ENCODE results near the gene DPT.

Gene DPT

DNA sequence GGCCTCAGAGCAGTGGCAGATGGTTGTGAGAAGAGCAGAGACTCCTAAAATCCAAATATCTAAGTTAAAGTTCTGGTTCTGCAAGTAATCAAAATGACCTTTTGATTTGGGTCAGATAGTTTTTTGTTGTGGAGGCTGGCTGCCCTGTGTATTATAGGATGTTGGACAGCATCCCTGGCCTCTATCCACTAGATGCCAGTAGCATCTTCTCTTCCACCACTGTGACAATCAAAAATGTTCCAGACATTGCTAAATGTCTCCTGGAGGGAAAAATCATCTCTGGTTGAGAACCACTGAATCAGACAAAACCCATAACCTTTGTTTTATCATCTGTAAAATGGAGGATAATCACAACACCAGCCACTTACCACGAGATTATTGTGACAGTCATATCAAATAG is 5.9 kb upstream of the DPT start:
- DNase-seq, result no peak

DNA sequence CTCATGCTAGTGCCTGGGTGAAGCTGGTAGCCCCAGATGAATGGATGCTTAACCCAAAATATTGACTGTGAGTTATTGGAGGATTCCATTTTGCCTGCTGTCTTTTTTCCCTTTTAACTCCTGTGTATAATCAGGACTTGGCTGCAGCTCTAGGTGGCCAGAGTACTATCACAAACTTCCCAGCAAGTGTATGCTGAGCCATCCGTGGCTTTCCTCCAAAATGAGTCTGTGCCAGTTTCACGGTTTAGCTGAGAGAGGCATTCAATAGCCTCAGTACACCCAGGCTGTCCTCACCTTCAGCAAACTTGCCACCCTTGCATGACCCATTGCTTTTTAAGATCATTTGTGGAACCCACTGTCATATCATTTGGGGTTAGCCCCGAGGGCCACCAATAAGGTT is 5.3 kb upstream of the DPT start:
- DNase-seq, result no peak

GRCh38 chr1:168733241-168733640 is 4.2 kb upstream of the DPT start:
- DNase-seq, result no peak

DNA sequence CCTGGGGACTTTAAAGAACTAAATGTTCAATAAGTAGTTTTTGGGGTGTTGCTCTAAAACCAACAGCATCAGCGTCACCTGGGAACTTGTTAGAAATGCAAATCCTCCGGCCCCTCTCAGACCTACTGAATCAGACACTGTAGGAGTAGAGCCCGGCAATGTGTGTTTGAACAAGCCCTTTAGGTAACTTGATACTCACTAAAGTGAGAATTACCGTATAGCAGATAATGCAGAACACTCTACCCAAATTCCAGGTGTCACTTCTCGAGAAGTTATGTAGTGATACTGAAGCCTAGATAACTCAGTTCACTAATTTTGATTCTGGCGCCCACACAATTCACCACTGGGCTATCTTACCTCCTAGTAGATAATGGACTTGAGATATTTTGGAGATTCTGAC is 3.7 kb upstream of the DPT start:
- DNase-seq, result no peak

DNA sequence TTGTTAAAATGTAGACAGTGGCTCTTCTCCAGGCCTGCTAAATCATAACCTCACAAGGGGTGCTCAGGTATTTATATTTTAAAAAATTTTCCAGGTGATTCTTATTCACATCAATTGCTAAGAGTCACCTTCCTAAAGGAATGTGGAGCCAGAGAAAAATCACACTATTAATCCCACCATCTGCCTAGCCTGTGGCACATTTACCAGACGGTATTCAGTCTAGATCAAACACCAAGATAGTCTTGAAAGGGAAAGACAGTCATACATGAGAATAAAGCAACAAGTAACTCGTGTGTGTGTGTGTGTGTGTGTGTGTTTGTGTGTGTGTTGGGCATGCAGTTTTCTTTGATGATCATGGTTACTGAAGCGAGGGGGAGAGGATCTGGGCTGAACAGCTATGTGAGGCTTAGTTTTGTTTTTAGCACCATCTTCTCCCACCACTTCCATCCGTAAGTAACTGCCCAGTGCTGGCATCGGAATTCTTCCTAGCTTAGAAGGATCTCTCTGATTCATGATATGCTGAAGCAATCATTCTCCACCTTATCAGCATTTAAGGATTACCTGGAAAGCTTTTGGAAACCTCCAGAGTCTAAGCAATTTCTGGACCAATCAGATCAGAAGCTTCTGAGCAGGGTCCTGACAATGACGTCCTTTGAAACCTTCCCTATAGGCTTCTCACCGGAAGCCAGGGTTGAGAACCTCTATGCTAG is 2.4 kb upstream of the DPT start:
- DNase-seq, result no peak

GRCh38 chr1:168729405-168729802 is 398 bp upstream of the DPT start:
- no peak for DNase-seq

GRCh38 chr1:168726719-168727118 is 2.3 kb downstream of the DPT start:
- DNase-seq, result no peak

DNA sequence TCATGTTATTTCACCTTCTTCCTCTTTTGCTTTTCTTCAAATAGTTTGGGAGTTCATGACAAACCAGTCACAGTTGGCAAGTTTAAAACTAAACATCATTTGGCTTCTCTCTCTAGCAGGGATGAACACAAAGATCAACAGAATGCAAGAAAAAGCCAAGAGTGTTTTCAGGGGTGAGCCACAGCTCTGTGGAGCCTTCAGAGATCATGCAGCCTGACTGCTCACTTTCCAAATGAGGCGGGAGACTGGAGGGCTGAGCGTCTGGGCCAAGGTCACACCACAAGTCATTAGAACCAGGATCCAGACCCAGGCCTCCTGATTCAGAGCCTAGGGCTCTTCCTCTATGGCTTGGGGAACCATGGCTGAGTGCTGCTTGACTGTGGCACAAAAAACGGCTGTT is 2.7 kb downstream of the DPT start:
- no peak for DNase-seq

DNA sequence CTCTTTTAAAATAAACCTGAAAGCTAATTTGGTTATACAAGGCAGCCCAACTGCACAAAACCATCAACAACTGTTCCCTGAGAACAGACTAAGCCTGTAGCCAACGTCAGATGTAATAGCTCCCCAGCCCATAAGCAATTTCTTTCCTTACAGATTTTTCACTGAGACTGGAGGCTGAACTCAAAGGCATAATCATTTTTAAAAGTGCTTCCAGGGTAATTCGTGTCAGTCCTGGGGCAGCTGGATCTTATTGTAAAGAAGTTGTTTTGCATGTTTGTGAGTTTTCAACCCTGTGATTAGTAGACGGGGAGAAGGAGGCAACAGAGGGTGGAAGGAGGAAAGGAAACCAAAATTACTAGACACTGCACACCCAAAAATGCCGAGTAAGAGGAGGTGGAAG is 3.2 kb downstream of the DPT start:
- DNase-seq, result no peak

DNA sequence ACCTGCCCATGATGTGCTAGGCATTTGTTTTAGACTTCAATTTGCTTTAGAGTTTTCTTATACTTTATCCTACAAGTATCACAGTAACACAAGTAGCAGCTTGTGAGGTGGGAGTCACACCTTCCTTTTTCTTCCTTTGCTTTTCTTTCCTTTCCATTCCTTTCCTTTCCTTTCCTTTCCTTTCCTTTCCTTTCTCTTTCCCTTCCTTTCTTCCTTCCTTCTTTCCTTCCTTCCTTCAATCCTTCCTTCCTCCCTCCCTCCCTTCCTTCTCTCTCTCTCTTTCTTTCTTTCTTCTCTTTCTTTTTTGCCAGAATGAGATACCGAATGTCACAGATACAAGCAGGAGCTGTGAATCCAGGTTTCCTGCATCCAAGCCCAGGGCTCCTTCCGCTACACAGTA is 3.9 kb downstream of the DPT start:
- no peak for DNase-seq

- no peak for DNase-seq
Measured at GRCh38 chr1:168723000-168723399, 6.0 kb downstream of the DPT start.

GRCh38 chr1:168720839-168721238 is 8.2 kb downstream of the DPT start:
- DNase-seq, result no peak

GRCh38 chr1:168719306-168720111 is 9.5 kb downstream of the DPT start:
- DNase-seq, result no peak

GRCh38 chr1:168717906-168718891 is 10.8 kb downstream of the DPT start:
- no peak for DNase-seq

DNA sequence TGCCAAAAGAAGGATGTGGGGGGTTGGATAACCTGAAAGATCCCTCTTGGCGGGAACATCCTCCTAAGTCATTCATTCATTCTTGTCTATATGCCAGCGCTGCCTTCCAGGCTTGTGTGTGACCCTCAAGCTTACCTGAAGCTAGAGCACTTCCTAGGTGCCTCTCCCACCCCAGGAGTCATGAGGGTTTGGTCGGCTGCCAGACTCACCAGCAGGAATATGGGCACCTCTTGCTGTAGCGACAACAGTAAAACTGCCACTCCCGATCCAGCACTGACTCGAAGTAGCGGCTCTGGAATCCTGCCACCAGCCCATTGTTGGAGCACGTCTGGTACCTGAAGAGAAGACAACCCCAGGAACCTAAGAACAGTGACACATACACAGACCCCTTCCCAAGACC is 15.0 kb downstream of the DPT start:
- DNase-seq, result no peak

DNA sequence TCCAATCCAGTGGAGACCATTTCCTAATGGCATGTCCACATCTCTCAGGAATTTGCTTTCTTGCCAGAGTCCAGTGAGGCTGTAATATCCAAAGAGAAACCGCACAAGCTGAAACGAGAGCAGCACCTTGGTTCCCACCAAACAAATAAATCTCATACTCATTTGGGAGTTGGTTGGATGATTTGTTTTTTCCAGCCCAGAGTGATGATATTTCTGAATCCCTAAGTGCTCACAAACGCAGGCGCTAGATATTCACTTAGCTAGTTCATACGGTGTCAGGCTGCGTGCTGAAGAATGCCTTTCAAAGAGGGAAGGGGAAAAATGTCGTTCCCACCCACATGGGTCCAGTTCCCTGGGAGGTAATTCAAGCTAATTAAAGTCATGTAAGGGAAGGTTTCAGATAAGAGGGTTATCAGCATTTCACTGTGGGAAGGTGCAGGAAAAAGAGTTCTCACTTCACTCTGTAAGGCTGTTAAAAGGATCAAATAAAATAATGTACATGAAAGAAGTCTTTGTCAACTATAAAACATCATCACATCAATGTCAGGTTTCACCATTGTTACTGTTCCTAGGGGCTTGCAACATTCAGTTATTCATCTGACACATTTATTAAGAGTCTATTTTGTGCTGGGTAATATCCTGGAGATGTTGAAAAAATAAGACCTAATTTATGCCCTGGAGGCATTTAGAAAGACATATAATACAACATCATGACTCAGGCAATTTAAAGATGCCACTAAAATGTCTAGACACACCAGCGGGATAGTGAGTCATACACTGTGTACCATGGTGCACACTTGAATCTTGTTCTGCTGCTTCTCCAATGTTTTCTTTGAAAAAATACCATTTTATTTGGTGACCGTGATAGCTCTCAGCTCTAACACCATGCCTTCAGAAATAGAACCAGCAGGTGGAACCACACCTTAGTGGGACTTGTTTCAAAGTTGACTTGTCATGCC is 19.3 kb downstream of the DPT start:
- DNase-seq, result no peak

DNA sequence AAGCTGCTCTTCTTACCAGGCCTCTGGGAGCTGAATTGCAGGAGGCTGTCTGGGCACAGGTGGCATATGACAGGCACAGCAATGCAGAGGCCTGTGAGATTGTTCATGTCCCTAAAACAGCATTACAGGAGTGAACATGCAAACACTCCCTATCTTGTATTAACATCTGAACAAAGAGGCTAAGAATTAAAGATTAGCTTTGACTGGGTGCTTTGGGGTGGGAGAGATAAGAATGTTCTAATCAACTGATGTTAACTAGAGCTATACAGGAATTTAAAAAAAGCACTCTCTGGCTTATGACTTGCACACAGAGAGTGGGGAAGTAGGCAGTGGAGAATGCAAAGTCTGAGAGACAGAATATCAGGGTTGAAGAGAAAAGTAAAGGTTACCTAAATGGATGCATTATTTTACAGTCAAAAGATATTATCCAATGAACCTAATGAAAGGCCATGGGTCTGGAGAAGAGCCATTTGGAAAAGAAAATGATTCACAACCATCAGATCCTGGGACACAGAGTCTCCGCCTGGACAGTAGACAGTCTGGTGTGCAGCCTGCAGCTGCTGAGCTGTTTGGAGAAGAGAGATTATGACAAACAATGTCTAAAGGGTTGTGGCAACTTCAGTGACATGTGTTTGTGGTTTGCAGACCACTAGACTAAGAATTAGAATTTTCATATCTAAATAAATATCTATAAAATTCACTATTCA is 20.2 kb downstream of the DPT start:
- no peak for DNase-seq

GRCh38 chr1:168706391-168706992 is 22.5 kb downstream of the DPT start:
- DNase-seq, result no peak

GRCh38 chr1:168700575-168701268 is 28.3 kb downstream of the DPT start:
- no peak for DNase-seq

DNA sequence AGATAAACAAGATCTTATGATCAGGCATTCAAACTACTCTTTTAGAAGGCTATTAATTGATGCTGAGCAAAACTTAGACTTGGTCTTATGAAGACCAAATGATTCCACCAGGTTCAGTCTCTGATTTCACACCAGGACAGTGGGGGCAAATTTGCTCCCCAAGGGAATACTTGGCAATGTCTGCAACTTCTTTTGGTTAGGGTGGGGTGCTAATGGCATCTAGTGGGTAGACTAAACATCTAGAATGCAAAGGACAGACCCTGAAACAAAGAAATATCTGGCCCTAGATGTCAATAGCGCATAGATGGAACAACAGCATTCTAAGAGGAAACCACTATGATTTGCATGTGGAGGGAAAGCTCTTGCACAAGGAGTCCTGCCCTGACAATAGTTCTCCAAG is 30.6 kb downstream of the DPT start:
- DNase-seq, result no peak
